Measurements from ENCODE around the gene STK17A.
"Not testable (repeated sequence)": the region's sequence is repeated elsewhere in the genome, so short reads cannot be mapped to it uniquely, and the experiment has no call there.

The STK17A gene

DNA sequence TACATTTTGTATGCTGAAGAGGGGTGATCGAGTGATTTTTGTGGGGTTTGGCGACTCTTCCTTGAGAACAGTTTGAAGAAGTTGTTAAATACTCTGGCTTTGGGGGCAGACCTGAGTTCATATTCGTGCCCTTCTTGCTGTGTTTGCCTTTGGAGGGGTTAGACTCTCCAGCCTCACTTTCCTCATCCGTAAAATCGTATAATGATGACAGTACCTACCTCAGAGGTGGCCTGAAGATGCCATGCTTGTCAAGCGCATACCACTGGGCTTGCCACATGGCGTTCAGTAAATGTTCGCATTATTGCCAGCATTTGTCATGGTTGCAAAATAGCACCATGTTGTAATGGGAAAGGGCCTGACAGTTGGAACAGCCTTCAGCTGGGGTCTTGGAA, 1.3 kb downstream of the STK17A start:
- Histone ChIP-seq H3K9me3 (ENCODE audit: insufficient read depth, low read depth, low read length) (no peaks in the 10 kb centered on the region), H3K9ac (ENCODE audit: low read depth, low read length, poor library complexity, severe bottlenecking) (peak overlapping the region; percentile 90), H3K4me2 (ENCODE audit: low read depth, low read length, poor library complexity, severe bottlenecking) (peak overlapping the region; percentile 91), H3K4me1 (ENCODE audit: insufficient read depth, low read length, poor library complexity, severe bottlenecking) (peaks cover 48% of the 10 kb centered on the region), H3F3A (ENCODE audit: low read depth) (peaks cover 7% of the 10 kb centered on the region), H3K4me3 (ENCODE audit: low read length, poor library complexity, severe bottlenecking) (peak overlapping the region; percentile 88), H2AFZ (ENCODE audit: low read length) (peak overlapping the region; percentile 39; the same call in 1 of the 2 replicates), H3K36me3 (ENCODE audit: insufficient read depth, low read length) (no peaks in the 10 kb centered on the region), H4K20me1 (ENCODE audit: insufficient read depth, low read length, poor library complexity, severe bottlenecking) (peaks cover 53% of the 10 kb centered on the region), H3K79me2 (ENCODE audit: insufficient read depth, low read length) (peaks cover 57% of the 10 kb centered on the region), H3K27me3 (ENCODE audit: insufficient read depth, low read length, poor library complexity, severe bottlenecking) (no peaks in the 10 kb centered on the region), H3K9me2 (replicated peaks; ENCODE audit: low read depth, low read length) (no peaks in the 10 kb centered on the region)
- TF ChIP-seq EZH2phosphoT487 (IDR thresholded peaks at IDR 0.05; ENCODE audit: borderline replicate concordance): no peak
- TF ChIP-seq, protein P1, sequence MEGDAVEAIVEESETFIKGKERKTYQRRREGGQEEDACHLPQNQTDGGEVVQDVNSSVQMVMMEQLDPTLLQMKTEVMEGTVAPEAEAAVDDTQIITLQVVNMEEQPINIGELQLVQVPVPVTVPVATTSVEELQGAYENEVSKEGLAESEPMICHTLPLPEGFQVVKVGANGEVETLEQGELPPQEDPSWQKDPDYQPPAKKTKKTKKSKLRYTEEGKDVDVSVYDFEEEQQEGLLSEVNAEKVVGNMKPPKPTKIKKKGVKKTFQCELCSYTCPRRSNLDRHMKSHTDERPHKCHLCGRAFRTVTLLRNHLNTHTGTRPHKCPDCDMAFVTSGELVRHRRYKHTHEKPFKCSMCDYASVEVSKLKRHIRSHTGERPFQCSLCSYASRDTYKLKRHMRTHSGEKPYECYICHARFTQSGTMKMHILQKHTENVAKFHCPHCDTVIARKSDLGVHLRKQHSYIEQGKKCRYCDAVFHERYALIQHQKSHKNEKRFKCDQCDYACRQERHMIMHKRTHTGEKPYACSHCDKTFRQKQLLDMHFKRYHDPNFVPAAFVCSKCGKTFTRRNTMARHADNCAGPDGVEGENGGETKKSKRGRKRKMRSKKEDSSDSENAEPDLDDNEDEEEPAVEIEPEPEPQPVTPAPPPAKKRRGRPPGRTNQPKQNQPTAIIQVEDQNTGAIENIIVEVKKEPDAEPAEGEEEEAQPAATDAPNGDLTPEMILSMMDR (conservative IDR thresholded peaks at IDR 0.05; ENCODE audit: low read length): no peak

DNA sequence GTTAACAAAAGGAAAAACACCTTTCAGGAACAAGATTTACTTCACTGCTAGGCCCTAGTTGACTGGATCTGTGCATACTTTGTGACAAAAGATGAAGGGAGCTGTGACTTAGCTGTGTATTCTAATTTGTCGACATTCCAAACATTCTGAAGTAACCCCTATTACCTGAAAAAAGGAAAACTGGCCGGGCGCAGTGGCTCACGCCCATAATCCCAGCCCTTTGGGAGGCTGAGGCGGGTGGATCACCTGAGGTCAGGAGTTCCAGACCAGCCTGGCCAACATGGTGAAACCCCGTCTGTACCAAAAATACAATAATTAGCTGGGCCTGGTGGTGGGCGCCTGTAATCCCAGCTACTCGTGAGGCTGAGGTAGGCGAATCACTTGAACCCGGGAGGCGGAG, 1.8 kb downstream of the STK17A start:
- Histone ChIP-seq H3K4me2 (ENCODE audit: low read depth, low read length, poor library complexity, severe bottlenecking) (peak overlapping the region; percentile 91), H3K4me3 (ENCODE audit: low read length, poor library complexity, severe bottlenecking) (peak overlapping the region; percentile 88), H4K20me1 (ENCODE audit: insufficient read depth, low read length, poor library complexity, severe bottlenecking) (peaks cover 58% of the 10 kb centered on the region), H3K79me2 (ENCODE audit: insufficient read depth, low read length) (peaks cover 62% of the 10 kb centered on the region), H3K9ac (ENCODE audit: low read depth, low read length, poor library complexity, severe bottlenecking) (peak overlapping the region; percentile 90), H3K4me1 (ENCODE audit: insufficient read depth, low read length, poor library complexity, severe bottlenecking) (peaks cover 53% of the 10 kb centered on the region)
- H3K27me3 ChIP-seq (ENCODE audit: insufficient read depth, low read length, poor library complexity, severe bottlenecking); H2AFZ ChIP-seq (ENCODE audit: low read length); H3K9me3 ChIP-seq (ENCODE audit: insufficient read depth, low read depth, low read length); H3K36me3 ChIP-seq (ENCODE audit: insufficient read depth, low read length); H3K9me2 ChIP-seq (replicated peaks; ENCODE audit: low read depth, low read length); H3F3A ChIP-seq (ENCODE audit: low read depth): not testable (repeated sequence)

DNA sequence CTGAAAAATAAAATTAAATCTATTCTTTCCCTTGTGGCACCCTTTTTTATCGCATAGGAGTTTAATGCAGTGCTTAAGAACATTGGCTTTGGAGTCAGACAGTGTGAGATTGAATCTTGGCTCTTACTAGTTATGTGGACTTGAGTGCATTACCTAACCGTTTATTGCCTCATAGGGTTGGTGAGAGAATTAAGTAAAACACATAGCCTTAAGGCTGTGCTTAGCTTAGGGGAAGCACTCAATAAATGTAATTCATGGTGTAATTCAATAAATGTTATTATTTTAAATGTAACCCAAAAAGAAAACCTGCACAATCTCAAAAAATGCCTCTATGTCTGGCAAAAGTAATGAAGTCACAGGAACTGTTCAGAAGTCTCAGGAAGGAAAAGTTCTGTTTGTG, 2.7 kb downstream of the STK17A start:
- no peaks in the 10 kb centered on the region for H3K36me3 ChIP-seq (ENCODE audit: insufficient read depth, low read length)
- no peaks in the 10 kb centered on the region for H3K9me2 ChIP-seq (replicated peaks; ENCODE audit: low read depth, low read length)
- no peak for TF ChIP-seq EZH2phosphoT487 (IDR thresholded peaks at IDR 0.05; ENCODE audit: borderline replicate concordance)
- TF ChIP-seq, protein P1 (conservative IDR thresholded peaks at IDR 0.05; ENCODE audit: low read length): no peak
- no peaks in the 10 kb centered on the region for H3K27me3 ChIP-seq (ENCODE audit: insufficient read depth, low read length, poor library complexity, severe bottlenecking)
- peaks cover 7% of the 10 kb centered on the region for H3F3A ChIP-seq (ENCODE audit: low read depth)
- no peak overlapping the region for H2AFZ ChIP-seq (ENCODE audit: low read length)
- H3K9me3 ChIP-seq (ENCODE audit: insufficient read depth, low read depth, low read length): no peaks in the 10 kb centered on the region
- H3K4me2 ChIP-seq (ENCODE audit: low read depth, low read length, poor library complexity, severe bottlenecking): peak overlapping the region; percentile 91
- H3K4me1 ChIP-seq (ENCODE audit: insufficient read depth, low read length, poor library complexity, severe bottlenecking): peaks cover 59% of the 10 kb centered on the region
- peaks cover 65% of the 10 kb centered on the region for H4K20me1 ChIP-seq (ENCODE audit: insufficient read depth, low read length, poor library complexity, severe bottlenecking)
- peak overlapping the region; percentile 90 for H3K9ac ChIP-seq (ENCODE audit: low read depth, low read length, poor library complexity, severe bottlenecking)
- H3K79me2 ChIP-seq (ENCODE audit: insufficient read depth, low read length): peaks cover 71% of the 10 kb centered on the region
- H3K4me3 ChIP-seq (ENCODE audit: low read length, poor library complexity, severe bottlenecking): peak overlapping the region; percentile 88

GRCh38 chr7:43586251-43586900, 3.5 kb downstream of the STK17A start:
- Histone ChIP-seq H3F3A (ENCODE audit: low read depth) (peaks cover 7% of the 10 kb centered on the region), H3K9ac (ENCODE audit: low read depth, low read length, poor library complexity, severe bottlenecking) (peak overlapping the region; percentile 90), H2AFZ (ENCODE audit: low read length) (no peak overlapping the region), H4K20me1 (ENCODE audit: insufficient read depth, low read length, poor library complexity, severe bottlenecking) (peaks cover 73% of the 10 kb centered on the region), H3K27me3 (ENCODE audit: insufficient read depth, low read length, poor library complexity, severe bottlenecking) (no peaks in the 10 kb centered on the region), H3K4me2 (ENCODE audit: low read depth, low read length, poor library complexity, severe bottlenecking) (peak overlapping the region; percentile 91), H3K36me3 (ENCODE audit: insufficient read depth, low read length) (no peaks in the 10 kb centered on the region), H3K4me3 (ENCODE audit: low read length, poor library complexity, severe bottlenecking) (peak overlapping the region; percentile 88), H3K9me2 (replicated peaks; ENCODE audit: low read depth, low read length) (no peaks in the 10 kb centered on the region), H3K79me2 (ENCODE audit: insufficient read depth, low read length) (peaks cover 79% of the 10 kb centered on the region), H3K4me1 (ENCODE audit: insufficient read depth, low read length, poor library complexity, severe bottlenecking) (peaks cover 66% of the 10 kb centered on the region), H3K9me3 (ENCODE audit: insufficient read depth, low read depth, low read length) (no peaks in the 10 kb centered on the region)
- no peak for TF ChIP-seq EZH2phosphoT487 (IDR thresholded peaks at IDR 0.05; ENCODE audit: borderline replicate concordance)
- TF ChIP-seq, protein P1 (conservative IDR thresholded peaks at IDR 0.05; ENCODE audit: low read length): no peak
